Stomach smooth muscle (tissue), 2 donors: Measurements from ENCODE around the gene HDAC4.

ENCODE experiments used
- H3K27ac ChIP-seq: one replicate; pipeline ENCODE4 v1.7.0; 2013; ENCODE audit warnings: mild to moderate bottlenecking, low read length, inconsistent platforms
- H3K27me3 ChIP-seq, 2 donors: one replicate each; pipeline ENCODE4 v1.7.0; 2013; ENCODE audit warnings: low read length in 2 of 2; ENCODE audit not compliant: insufficient read depth in 2 of 2, control insufficient read depth in 1 of 2
- H3K36me3 ChIP-seq, 2 donors: one replicate each; pipeline ENCODE4 v1.7.0; 2013; ENCODE audit warnings: low read length in 2 of 2; ENCODE audit not compliant: control insufficient read depth in 2 of 2, insufficient read depth in 2 of 2
- H3K4me1 ChIP-seq: one replicate; pipeline ENCODE4 v1.7.0; 2013; ENCODE audit warnings: low read length; ENCODE audit not compliant: control insufficient read depth, insufficient read depth
- H3K4me3 ChIP-seq, 2 donors: one replicate each; pipeline ENCODE4 v1.7.0; 2013; ENCODE audit warnings: low read length in 2 of 2
- H3K9ac ChIP-seq, 2 donors: one replicate each; pipeline ENCODE4 v1.7.0; 2013; ENCODE audit warnings: low read length in 2 of 2, mild to moderate bottlenecking in 1 of 2
- H3K9me3 ChIP-seq, 2 donors: one replicate each; pipeline ENCODE4 v1.7.0; 2013; ENCODE audit warnings: low read length in 2 of 2; ENCODE audit not compliant: control insufficient read depth in 2 of 2
- donor health status: healthy.
- donor health status: Pancreatic carcinoma.

HDAC4 gene

GRCh38 chr2:239439754-239440315 lies 39.0 kb upstream of the HDAC4 start:
- Histone ChIP-seq H3K4me1 (peaks cover 17% of the 10 kb centered on the region), H3K4me3 (no peak overlapping the region), H3K9ac (no peak overlapping the region), H3K36me3 (no peaks in the 10 kb centered on the region), H3K27me3 (peaks cover 0 to 2% of the 10 kb centered on the region in 2 donors), H3K27ac (no peak overlapping the region), H3K9me3 (no peaks in the 10 kb centered on the region)

GRCh38 chr2:239438995-239439753 lies 38.4 kb upstream of the HDAC4 start:
- no peaks in the 10 kb centered on the region for H3K36me3 ChIP-seq
- peaks cover 15% of the 10 kb centered on the region for H3K4me1 ChIP-seq
- peaks cover 0 to 2% of the 10 kb centered on the region in 2 donors for H3K27me3 ChIP-seq
- H3K9me3 ChIP-seq: no peaks in the 10 kb centered on the region
- no peak overlapping the region for H3K4me3 ChIP-seq
- no peak overlapping the region for H3K9ac ChIP-seq
- no peak overlapping the region for H3K27ac ChIP-seq

- H3K9ac ChIP-seq: no peak overlapping the region
- no peaks in the 10 kb centered on the region for H3K36me3 ChIP-seq
- no peaks in the 10 kb centered on the region for H3K9me3 ChIP-seq
- H3K27ac ChIP-seq: no peak overlapping the region
- H3K27me3 ChIP-seq: peaks cover 0 to 2% of the 10 kb centered on the region in 2 donors
- H3K4me3 ChIP-seq: no peak overlapping the region
- H3K4me1 ChIP-seq: peaks cover 15% of the 10 kb centered on the region
Measured at GRCh38 chr2:239438368-239438767, 37.5 kb upstream of the HDAC4 start.

GRCh38 chr2:239436669-239437335 lies 36.0 kb upstream of the HDAC4 start:
- Histone ChIP-seq H3K27ac (no peak overlapping the region), H3K4me1 (peaks cover 15% of the 10 kb centered on the region), H3K9ac (no peak overlapping the region), H3K9me3 (no peaks in the 10 kb centered on the region), H3K36me3 (no peaks in the 10 kb centered on the region), H3K4me3 (no peak overlapping the region), H3K27me3 (peaks cover 0 to 1% of the 10 kb centered on the region in 2 donors)

- Histone ChIP-seq H3K9me3 (no peaks in the 10 kb centered on the region), H3K27ac (no peak overlapping the region), H3K9ac (no peak overlapping the region), H3K4me1 (peaks cover 15% of the 10 kb centered on the region), H3K4me3 (no peak overlapping the region), H3K27me3 (no peaks in the 10 kb centered on the region), H3K36me3 (no peaks in the 10 kb centered on the region)
Measured at GRCh38 chr2:239436076-239436475, 35.3 kb upstream of the HDAC4 start.

GRCh38 chr2:239433777-239434403 lies 33.1 kb upstream of the HDAC4 start:
- H3K27me3 ChIP-seq: no peaks in the 10 kb centered on the region
- H3K9me3 ChIP-seq: no peaks in the 10 kb centered on the region
- no peak overlapping the region for H3K9ac ChIP-seq
- H3K36me3 ChIP-seq: no peaks in the 10 kb centered on the region
- no peak overlapping the region for H3K27ac ChIP-seq
- no peaks in the 10 kb centered on the region for H3K4me1 ChIP-seq
- no peak overlapping the region for H3K4me3 ChIP-seq

- Histone ChIP-seq H3K4me3 (no peak overlapping the region), H3K4me1 (no peaks in the 10 kb centered on the region), H3K27ac (no peak overlapping the region), H3K27me3 (no peaks in the 10 kb centered on the region), H3K9me3 (no peaks in the 10 kb centered on the region), H3K9ac (no peak overlapping the region), H3K36me3 (no peaks in the 10 kb centered on the region)
Measured at GRCh38 chr2:239432174-239432573, 31.4 kb upstream of the HDAC4 start.

- Histone ChIP-seq H3K27ac (no peak overlapping the region), H3K36me3 (no peaks in the 10 kb centered on the region), H3K4me3 (no peak overlapping the region), H3K4me1 (no peaks in the 10 kb centered on the region), H3K9me3 (no peaks in the 10 kb centered on the region), H3K9ac (no peak overlapping the region), H3K27me3 (no peaks in the 10 kb centered on the region)
Measured at GRCh38 chr2:239431536-239431935, 30.7 kb upstream of the HDAC4 start.

- Histone ChIP-seq H3K27me3 (no peaks in the 10 kb centered on the region), H3K9me3 (no peaks in the 10 kb centered on the region), H3K4me1 (no peaks in the 10 kb centered on the region)
Measured at GRCh38 chr2:239429473-239430350, 28.9 kb upstream of the HDAC4 start.

GRCh38 chr2:239425631-239426030 lies 24.8 kb upstream of the HDAC4 start:
- Histone ChIP-seq H3K27me3 (peaks cover 0 to 4% of the 10 kb centered on the region in 2 donors), H3K4me3 (no peak overlapping the region), H3K27ac (no peak overlapping the region), H3K9ac (no peak overlapping the region), H3K4me1 (no peaks in the 10 kb centered on the region), H3K9me3 (no peaks in the 10 kb centered on the region), H3K36me3 (no peaks in the 10 kb centered on the region)

More at GRCh38 chr2:239429473-239430350, 28.9 kb upstream of the HDAC4 start:
- Histone ChIP-seq H3K4me3 (no peak overlapping the region), H3K9ac (no peak overlapping the region), H3K27ac (no peak overlapping the region), H3K36me3 (no peaks in the 10 kb centered on the region)
